ENCODE measurements around the gene TMEM185B. TPM values are rescaled to one million over a fixed set of nuclear protein-coding genes. Genes with fewer than 3 reads are reported as not detected.
"Not testable (repeated sequence)": the region's sequence is repeated elsewhere in the genome, so short reads cannot be mapped to it uniquely, and the experiment has no call there.

TMEM185B gene
- total RNA-seq, 6 donors from 2014 or later, result 15.3 to 29.3 (median 25.5) TPM

- Histone ChIP-seq H3K27me3 (no peaks in the 10 kb centered on the region), H3K4me1 (peaks cover 0 to 15% (median 6%) of the 10 kb centered on the region in 4 donors), H3K36me3 (no peaks in the 10 kb centered on the region), H3K27ac (no peak overlapping the region), H3K4me3 (no peak overlapping the region), H3K9me3 (no peaks in the 10 kb centered on the region)
- DNase-seq, result no peak
- ATAC-seq (ENCODE audit: low FRiP score in 2 of 2), result no peak
- TF ChIP-seq EP300 (IDR thresholded peaks at IDR 0.05) (no peak), POLR2AphosphoS5 (IDR thresholded peaks at IDR 0.05) (no peak), CTCF (IDR thresholded peaks at IDR 0.05) (no peak), POLR2A (IDR thresholded peaks at IDR 0.05) (no peak)
- WGBS, 2 donors, result 95 to 99% methylated on average over 11 to 12 of the region's 12 CpGs
These were observed 18.1 kb downstream of the TMEM185B start for GRCh38 chr2:120204945-120205670.

GRCh38 chr2:120204417-120204816 lies 18.8 kb downstream of the TMEM185B start:
- WGBS, 2 donors, result 63 to 76% methylated on average over 3 of the region's 3 CpGs
- ATAC-seq (ENCODE audit: low FRiP score in 2 of 2) (no peak), DNase-seq (no peak)
- H3K9me3 ChIP-seq, result no peaks in the 10 kb centered on the region
- TF ChIP-seq CTCF (IDR thresholded peaks at IDR 0.05) (no peak), EP300 (IDR thresholded peaks at IDR 0.05) (no peak), POLR2AphosphoS5 (IDR thresholded peaks at IDR 0.05) (no peak), POLR2A (IDR thresholded peaks at IDR 0.05) (no peak)
- H3K27me3 ChIP-seq, result no peaks in the 10 kb centered on the region
- H3K27ac ChIP-seq, result peak overlapping the region in 1 of 4 donors; percentile 65
- no peak overlapping the region for H3K4me3 ChIP-seq
- peaks cover 0 to 12% (median 6%) of the 10 kb centered on the region in 4 donors for H3K4me1 ChIP-seq
- H3K36me3 ChIP-seq, result no peaks in the 10 kb centered on the region

GRCh38 chr2:120204022-120204405 lies 19.2 kb downstream of the TMEM185B start:
- 89 to 91% methylated on average over 4 to 5 of the region's 5 CpGs for WGBS, 2 donors
- Histone ChIP-seq H3K4me3 (no peak overlapping the region), H3K36me3 (no peaks in the 10 kb centered on the region), H3K27me3 (no peaks in the 10 kb centered on the region), H3K4me1 (peaks cover 0 to 12% (median 6%) of the 10 kb centered on the region in 4 donors), H3K9me3 (no peaks in the 10 kb centered on the region), H3K27ac (peak overlapping the region in 2 of 4 donors; percentile 65 to 78)
- ATAC-seq (ENCODE audit: low FRiP score in 2 of 2) (peak in 1 of 2 donors; percentile 5), DNase-seq (no peak)
- TF ChIP-seq CTCF (IDR thresholded peaks at IDR 0.05) (no peak), POLR2A (IDR thresholded peaks at IDR 0.05) (no peak), POLR2AphosphoS5 (IDR thresholded peaks at IDR 0.05) (no peak), EP300 (IDR thresholded peaks at IDR 0.05) (no peak)

- TF ChIP-seq POLR2A (IDR thresholded peaks at IDR 0.05) (no peak), POLR2AphosphoS5 (IDR thresholded peaks at IDR 0.05) (no peak), CTCF (IDR thresholded peaks at IDR 0.05) (no peak), EP300 (IDR thresholded peaks at IDR 0.05) (peak in 1 of 4 donors; percentile 7)
- peak in 1 of 2 donors; percentile 73 for DNase-seq
- Histone ChIP-seq H3K9me3 (no peaks in the 10 kb centered on the region), H3K36me3 (no peaks in the 10 kb centered on the region), H3K4me3 (no peak overlapping the region), H3K4me1 (peaks cover 0 to 12% (median 6%) of the 10 kb centered on the region in 4 donors), H3K27me3 (no peaks in the 10 kb centered on the region), H3K27ac (peak overlapping the region in 3 of 4 donors; percentile 65 to 78 (median 71))
- ATAC-seq (ENCODE audit: low FRiP score in 2 of 2), result peak; percentile 51 to 57
- WGBS, 2 donors, result 52 to 59% methylated on average over 5 to 10 of the region's 10 CpGs
These were observed 19.8 kb downstream of the TMEM185B start for GRCh38 chr2:120203251-120204021.

- peaks cover 0 to 12% (median 6%) of the 10 kb centered on the region in 4 donors for H3K4me1 ChIP-seq
- DNase-seq; H3K4me3 ChIP-seq; H3K36me3 ChIP-seq; H3K27me3 ChIP-seq; H3K27ac ChIP-seq; ATAC-seq (ENCODE audit: low FRiP score in 2 of 2); H3K9me3 ChIP-seq: not testable (repeated sequence)
- WGBS, 2 donors, result 96% methylated on average over 10 of the region's 10 CpGs
These were observed 23.3 kb downstream of the TMEM185B start for GRCh38 chr2:120199817-120200459.

Measured in upper lobe of left lung (tissue), 6 donors.